ENCODE measurements around the gene HAUS5.

HAUS5 gene

GRCh38 chr19:35642312-35642711 is 29.8 kb downstream of the HAUS5 start:
- in situ Hi-C loops (cut with HindIII; ENCODE audit: low sequenced_read_pairs) = no loop called here

GRCh38 chr19:35642798-35643254 is 30.3 kb downstream of the HAUS5 start:
- in situ Hi-C loops (cut with HindIII; ENCODE audit: low sequenced_read_pairs) = no loop called here

- in situ Hi-C loops (cut with HindIII; ENCODE audit: low sequenced_read_pairs) = no loop called here
Measured at GRCh38 chr19:35643255-35644205, 31.0 kb downstream of the HAUS5 start.

- in situ Hi-C loops (cut with HindIII; ENCODE audit: low sequenced_read_pairs) = no loop called here
Measured at GRCh38 chr19:35644206-35644986, 31.9 kb downstream of the HAUS5 start.

- in situ Hi-C loops (cut with HindIII; ENCODE audit: low sequenced_read_pairs) = no loop called here
Measured at GRCh38 chr19:35644987-35645679, 32.6 kb downstream of the HAUS5 start.

- in situ Hi-C loops (cut with HindIII; ENCODE audit: low sequenced_read_pairs) = no loop called here
Measured at GRCh38 chr19:35645680-35646511, 33.4 kb downstream of the HAUS5 start.

GRCh38 chr19:35648017-35648961 is 35.8 kb downstream of the HAUS5 start, which contains the start of gene COX6B1:
Gene COX6B1, plus strand, starts transcription at chr19:35648323. Its CDS starts 2,921 bp downstream, at chr19:35651244.
- in situ Hi-C loops (cut with HindIII; ENCODE audit: low sequenced_read_pairs) = no loop called here

- in situ Hi-C loops (cut with HindIII; ENCODE audit: low sequenced_read_pairs) = no loop called here
Measured at GRCh38 chr19:35650581-35650980, 38.0 kb downstream of the HAUS5 start.

GRCh38 chr19:35654828-35655227 is 42.3 kb downstream of the HAUS5 start:
- in situ Hi-C loops (cut with HindIII; ENCODE audit: low sequenced_read_pairs) = loop anchor here (5.0 kb wide), 1 partner anchor 42 kb away; no protein-coding TSS in a partner anchor

GRCh38 chr19:35655600-35655999 is 43.1 kb downstream of the HAUS5 start:
- in situ Hi-C loops (cut with HindIII; ENCODE audit: low sequenced_read_pairs) = loop anchor here (5.0 kb wide), 1 partner anchor 42 kb away; no protein-coding TSS in a partner anchor

GRCh38 chr19:35656700-35657099 is 44.2 kb downstream of the HAUS5 start:
- in situ Hi-C loops (cut with HindIII; ENCODE audit: low sequenced_read_pairs) = loop anchor here (5.0 kb wide), 1 partner anchor 41 kb away; no protein-coding TSS in a partner anchor

- in situ Hi-C loops (cut with HindIII; ENCODE audit: low sequenced_read_pairs) = loop anchor here (5.0 kb wide), 1 partner anchor 39 kb away; no protein-coding TSS in a partner anchor
Measured at GRCh38 chr19:35657904-35658700, 45.6 kb downstream of the HAUS5 start.

GRCh38 chr19:35661995-35662340 is 49.4 kb downstream of the HAUS5 start:
- in situ Hi-C loops (cut with HindIII; ENCODE audit: low sequenced_read_pairs) = no loop called here

- in situ Hi-C loops (cut with HindIII; ENCODE audit: low sequenced_read_pairs) = no loop called here
Measured at GRCh38 chr19:35663981-35664380, 51.4 kb downstream of the HAUS5 start.

- in situ Hi-C loops (cut with HindIII; ENCODE audit: low sequenced_read_pairs) = no loop called here
Measured at GRCh38 chr19:35665157-35665556, 52.6 kb downstream of the HAUS5 start.

GRCh38 chr19:35665604-35666003 is 53.1 kb downstream of the HAUS5 start:
- in situ Hi-C loops (cut with HindIII; ENCODE audit: low sequenced_read_pairs) = no loop called here

- in situ Hi-C loops (cut with HindIII; ENCODE audit: low sequenced_read_pairs) = no loop called here
Measured at GRCh38 chr19:35666251-35666913, 53.8 kb downstream of the HAUS5 start, which contains the start of gene UPK1A. Gene UPK1A, plus strand, starts transcription at chr19:35666517. Its CDS starts 296 bp downstream, at chr19:35666813.
